K562 (cell line): ENCODE data around the gene ZFAND2A. TPM values are rescaled to one million over a fixed set of nuclear protein-coding genes. Genes with fewer than 3 reads are reported as not detected.
A peak's percentile ranks its signal among the peaks of the same experiment; 100 is the strongest.

ENCODE experiments used
- ATAC-seq: fragments of 200-7000 bp; cut with Tn5 transposase; 3 replicates; pipeline ENCODE4 v1.9.1; 2020; ENCODE audit warnings: moderate library complexity
- BruUV-seq: library from RNA; stranded (reverse); fragments of 400-500 nt; replicated peaks from 2 replicates; lab custom pipeline; 2021; lab: Mats Ljungman, UMichigan
- CTCF ChIA-PET: fragments of 300-600 bp; formaldehyde crosslinking; extraction: SDS; loops from one replicate; lab custom pipeline; 2021; ENCODE audit warnings: low intra/inter-chr PET ratio; lab: Yijun Ruan, JAX
- POLR2A ChIA-PET: fragments of 300-600, 350-650 bp; sonication (Branson Sonifier 250); formaldehyde crosslinking; extraction: SDS; loops from one replicate; lab custom pipeline; 2021; ENCODE audit warnings: antibody characterized with exemption, inconsistent platforms; lab: Yijun Ruan, JAX
- DNase-seq, 4 experiments: peaks; one replicate each; pipeline versions ENCODE4 v3.0.0 to v3.0.0-alpha.2; 2011 to 2018; ENCODE audit warnings: low spot score in 3 of 4, mixed read lengths in 3 of 4; ENCODE audit errors: extremely low read depth in 1 of 4
- FAIRE-seq: peaks from 2 replicates; lab custom pipeline; 2011; peaks lifted over from hg19 to GRCh38; lab: Jason Lieb, UNC
- H2AFZ ChIP-seq: 2 replicates; pipeline ENCODE4 v1.6.0; 2011; ENCODE audit warnings: low read depth, low read length, control low read depth, inconsistent platforms
- H3K27ac ChIP-seq: fragments of 200-600 bp; 3 replicates; pipeline ENCODE4 v1.8.0; 2011; ENCODE audit warnings: low read depth, mild to moderate bottlenecking, control low read depth, inconsistent platforms, low read length, moderate library complexity, mixed read lengths; ENCODE audit errors: extremely low read depth
- H3K27me3 ChIP-seq, 2 experiments: fragments of 300-600 bp in 1 of 2; 2 replicates in 1 of 2; 3 replicates in 1 of 2; pipeline versions ENCODE4 v1.6.0 to v1.8.0; 2011; ENCODE audit warnings: inconsistent platforms in 2 of 2, low read length in 2 of 2, mild to moderate bottlenecking in 1 of 2, mixed read lengths in 1 of 2, moderate library complexity in 1 of 2; ENCODE audit not compliant: control insufficient read depth in 2 of 2, insufficient read depth in 2 of 2
- H3K36me3 ChIP-seq: fragments of 300-600 bp; 3 replicates; pipeline ENCODE4 v1.8.0; 2011; ENCODE audit warnings: mild to moderate bottlenecking, low read length, inconsistent platforms; ENCODE audit not compliant: control insufficient read depth, insufficient read depth
- H3K4me1 ChIP-seq, 2 experiments: fragments of 200-600 bp in 1 of 2; replicated peaks in 1 of 2; 2 replicates in 1 of 2; 3 replicates in 1 of 2; pipeline versions ENCODE4 v1.5.1 to v1.8.0; 2011; ENCODE audit warnings: inconsistent platforms in 2 of 2, low read length in 2 of 2, mild to moderate bottlenecking in 1 of 2, mixed read lengths in 1 of 2, moderate library complexity in 1 of 2; ENCODE audit not compliant: control insufficient read depth in 2 of 2, insufficient read depth in 2 of 2
- H3K4me2 ChIP-seq: 2 replicates; pipeline ENCODE4 v1.6.1; 2011; ENCODE audit warnings: low read length, control low read depth, inconsistent platforms, mixed read lengths; ENCODE audit not compliant: insufficient read depth
- H3K4me3 ChIP-seq: fragments of 200-600 bp; sonication (generic), shearing (Covaris generic); 2 replicates; pipeline ENCODE4 v1.5.1; 2016; ENCODE audit warnings: control low read depth, inconsistent platforms
- H3K79me2 ChIP-seq: fragments of 200-600 bp; 3 replicates; pipeline ENCODE4 v1.8.0; 2011; ENCODE audit warnings: low read length, inconsistent platforms; ENCODE audit not compliant: control insufficient read depth, insufficient read depth
- H3K9ac ChIP-seq, 2 experiments: 2 replicates each; pipeline versions ENCODE4 v1.6.0 to v1.6.1; 2011; ENCODE audit warnings: low read depth in 2 of 2, low read length in 2 of 2, control low read depth in 1 of 2, inconsistent platforms in 1 of 2, mild to moderate bottlenecking in 1 of 2, mixed read lengths in 1 of 2; ENCODE audit not compliant: insufficient read depth in 1 of 2
- H3K9me1 ChIP-seq: one replicate; pipeline ENCODE4 v1.6.0; 2011; ENCODE audit warnings: inconsistent platforms, mild to moderate bottlenecking, low read length, moderate library complexity; ENCODE audit not compliant: control insufficient read depth, insufficient read depth
- H3K9me3 ChIP-seq: replicated peaks from 2 replicates; pipeline ENCODE4 v1.5.1; 2011; ENCODE audit warnings: low read depth, low read length, inconsistent platforms; ENCODE audit not compliant: control insufficient read depth, insufficient read depth
- H4K20me1 ChIP-seq: replicated peaks from 2 replicates; pipeline ENCODE4 v1.6.1; 2011; ENCODE audit warnings: low read length, inconsistent platforms, mixed read lengths; ENCODE audit not compliant: control insufficient read depth, insufficient read depth
- LEF1 ChIP-seq: fragments of 450-650 bp; IDR thresholded peaks from 2 replicates; pipeline ENCODE4 v1.6.1; 2016; ENCODE audit warnings: mild to moderate bottlenecking
- ZNF511 ChIP-seq: sonication (generic); formaldehyde crosslinking; IDR thresholded peaks from 2 replicates; pipeline ENCODE4 v1.8.0; 2022; ENCODE audit warnings: mild to moderate bottlenecking, missing genetic modification reagents
- ZNF589 ChIP-seq: fragments of 200-800 bp; sonication (Bioruptor generic); IDR thresholded peaks from 2 replicates; pipeline ENCODE4 v1.6.1; 2016; ENCODE audit warnings: low read depth, missing genetic modification characterization, missing compliant biosample characterization
- WGBS: fragments of 100-300 bp; shearing (Covaris generic); methylation state at CpG from one replicate; pipeline ENCODE4 v1.1.6; 2016; ENCODE audit warnings: low coverage, mixed read lengths; ENCODE audit not compliant: insufficient coverage; ENCODE audit errors: missing lambda C conversion rate; 5-methylcytosine and 5-hydroxymethylcytosine counted together
- in situ Hi-C: fragments of 300-500 bp; cut with MboI; formaldehyde crosslinking; loops from 4 replicates; pipeline ENCODE4 v1.15.0; 2018; ENCODE audit warnings: inconsistent platforms, mixed read lengths
- intact Hi-C: fragments of 100-400 bp; cut with micrococcal nuclease; formaldehyde crosslinking; loops from 2 replicates; pipeline ENCODE4 v1.14.2; 2022
- polyA plus RNA-seq, 8 experiments: library from polyadenylated mRNA; depleted of rRNA in 4 of 8; stranded (reverse) in 5 of 8; unstranded in 3 of 8; fragments of >200 nt; fragmentation: Nextera tagmentation in 2 of 8; fragmentation: Illumina TruSeq in 1 of 8; extraction: Ambion mirVana in 2 of 8; extraction: Trizol in 1 of 8; gene quantifications; 2 replicates each; pipeline versions ENCODE4 v1.2.1 to v1.2.3, GENCODE V29; 2011 to 2014; ENCODE audit warnings: inconsistent platforms in 1 of 8, missing spikeins in 1 of 8
- total RNA-seq, 7 experiments: library from RNA; depleted of rRNA in 6 of 7; stranded (reverse); fragments of >200 nt in 6 of 7; fragmentation: Illumina TruSeq in 2 of 7; extraction: Trizol in 2 of 7; gene quantifications; 2 replicates each; pipeline versions ENCODE4 v1.2.1 to v1.2.3, GENCODE V29; 2011 to 2021; ENCODE audit warnings: low replicate concordance in 1 of 7

ZFAND2A gene
- total and polyA plus RNA-seq, 9 of the 15 experiments (the other 6 are each of a cell fraction or from before 2014, with no cell fraction given), result 16.8 to 56.8 (median 26.1) TPM

DNA sequence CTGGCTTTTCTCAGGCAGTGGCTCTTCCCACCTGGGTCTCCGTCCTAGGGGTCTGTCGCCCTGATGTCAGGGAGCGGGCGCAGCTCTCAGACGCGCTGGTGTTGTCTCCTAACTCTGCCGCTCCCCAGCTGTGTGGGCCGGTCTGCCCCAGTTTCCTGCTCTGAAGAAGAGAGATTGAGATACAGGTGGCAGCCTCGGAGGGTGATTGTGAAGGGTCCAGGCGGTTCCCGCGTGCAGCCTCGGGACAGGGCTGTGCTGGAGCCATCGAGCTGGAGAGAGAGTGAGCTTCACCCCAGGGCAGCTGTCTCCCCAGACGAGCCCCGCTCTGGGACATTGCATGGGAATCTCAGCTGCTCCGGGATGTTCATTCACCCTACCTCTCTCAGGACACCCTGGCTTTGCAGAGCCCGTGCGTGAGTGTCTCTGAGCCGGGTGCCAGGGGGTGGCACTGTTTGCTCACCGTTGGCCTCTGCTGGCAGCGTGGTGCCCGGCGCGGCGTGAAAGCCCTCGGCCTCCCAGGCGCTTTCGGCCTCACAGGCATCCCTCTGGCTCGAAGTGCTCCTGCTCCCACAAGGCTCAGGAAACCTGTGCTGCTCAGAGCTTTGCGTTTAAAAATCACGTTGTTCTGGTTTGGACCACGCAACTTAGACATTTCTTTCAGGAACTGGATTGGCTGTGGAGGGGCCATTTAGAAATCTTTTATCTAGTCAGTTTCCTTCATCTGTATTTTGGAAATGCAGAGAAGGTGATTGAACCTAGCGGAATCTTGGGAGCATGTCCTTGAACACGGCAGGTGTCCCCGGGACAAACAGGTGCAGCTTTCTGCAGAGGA is 33.8 kb upstream of the ZFAND2A start:
- intact Hi-C loops, result no loop called here
- H3K36me3 ChIP-seq, result no peaks in the 10 kb centered on the region
- no peak overlapping the region for H3K4me2 ChIP-seq
- no peak overlapping the region for H3K4me3 ChIP-seq
- ChIA-PET POLR2A (interaction anchor here (0.6 to 1.2 kb wide), 2 partner anchors 232 to 880 kb away, joined by 3 read pairs; no protein-coding TSS in a partner anchor), CTCF (no interaction called here)
- peaks cover 0 to 9% of the 10 kb centered on the region in 2 experiments; a peak in 2 of 5 replicates for H3K4me1 ChIP-seq
- ATAC-seq (peak; percentile 29; the same call in 1 of the 3 replicates), DNase-seq (no peak), FAIRE-seq (no peak)
- H2AFZ ChIP-seq, result no peak overlapping the region
- H3K27me3 ChIP-seq, result peaks cover 41 to 69% of the 10 kb centered on the region in 2 experiments
- H4K20me1 ChIP-seq, result no peaks in the 10 kb centered on the region
- in situ Hi-C loops, result no loop called here
- peak overlapping the region in 1 of 2 experiments; percentile 4; a peak in 1 of 4 replicates for H3K9ac ChIP-seq
- no peak overlapping the region for H3K27ac ChIP-seq
- no TSS peak for BruUV-seq
- H3K9me3 ChIP-seq, result no peaks in the 10 kb centered on the region
- no peaks in the 10 kb centered on the region for H3K79me2 ChIP-seq
- no peaks in the 10 kb centered on the region for H3K9me1 ChIP-seq
- TF ChIP-seq ZNF589 (CRISPR knock-in tag) (no peak), LEF1 (no peak), ZNF511 (CRISPR knock-in tag) (0 out of 2 replicates have a peak, but pooled peaks have one; percentile 21)
- WGBS, result 3% methylated on average over 35 of the region's 36 CpGs
